Measurements from ENCODE around the gene ADAMTS2. TPM values are rescaled to one million over a fixed set of nuclear protein-coding genes. Genes with fewer than 3 reads are reported as not detected.

Gene ADAMTS2
- total RNA-seq, 1 donor from 2014 or later: 18.8 TPM

DNA sequence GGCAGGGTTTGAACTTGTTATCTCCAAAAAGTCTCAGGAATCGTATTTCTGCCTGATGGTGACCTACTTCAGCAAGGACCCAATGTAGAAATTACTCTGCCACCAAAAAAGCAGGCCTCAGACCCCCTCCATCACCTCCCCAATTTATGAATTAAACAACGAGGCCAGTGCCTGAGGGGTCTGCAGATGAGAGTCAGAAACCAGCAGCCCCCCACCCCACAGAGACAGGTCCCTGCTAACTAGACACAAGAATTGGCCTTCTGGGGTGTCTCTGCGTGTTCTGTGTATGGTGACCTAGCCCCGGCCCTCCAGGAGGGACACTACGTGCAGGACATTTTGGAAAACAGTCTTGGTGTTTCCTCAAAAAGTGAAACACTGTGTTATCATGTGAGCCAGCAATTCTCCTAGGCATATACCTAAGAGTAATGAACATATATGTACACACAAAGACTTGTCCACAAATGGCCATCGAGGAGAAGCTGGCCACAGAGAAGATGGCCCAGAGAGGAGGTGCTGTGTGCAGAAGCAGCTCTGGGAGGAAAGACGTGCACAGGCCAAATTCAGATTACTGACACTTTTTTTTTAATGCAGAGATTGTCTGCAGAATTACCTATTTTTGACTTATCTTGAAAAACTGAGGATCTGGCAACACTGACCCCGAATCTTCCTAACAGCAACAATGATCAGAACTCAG lies 93.8 kb downstream of the ADAMTS2 start:
- no peaks in the 10 kb centered on the region for H3K36me3 ChIP-seq (ENCODE audit: insufficient read depth, low read length)
- no peaks in the 10 kb centered on the region for H3K4me1 Mint-ChIP-seq (ENCODE audit: low read depth, unreplicated experiment)
- no peak overlapping the region for H3K27ac Mint-ChIP-seq (ENCODE audit: unreplicated experiment)
- H3K27ac ChIP-seq (ENCODE audit: low read depth, low read length): no peak overlapping the region
- FAIRE-seq (no peak), DNase-seq (ENCODE audit: low read depth) (no peak)
- no peaks in the 10 kb centered on the region for H3K27me3 Mint-ChIP-seq (ENCODE audit: low read depth, unreplicated experiment)
- H2AFZ ChIP-seq (ENCODE audit: low read depth, low read length): no peak overlapping the region
- H3K9ac ChIP-seq (ENCODE audit: low read length): no peak overlapping the region
- no peak overlapping the region for H3K4me2 ChIP-seq (ENCODE audit: low read length)
- H3K27me3 ChIP-seq (ENCODE audit: insufficient read depth, low read length): no peaks in the 10 kb centered on the region
- H4K20me1 ChIP-seq (ENCODE audit: insufficient read depth, low read length): no peaks in the 10 kb centered on the region
- peaks cover 8% of the 10 kb centered on the region for H3K36me3 Mint-ChIP-seq (ENCODE audit: low read depth, unreplicated experiment)
- H3K9me3 ChIP-seq (ENCODE audit: insufficient read depth, low read depth, low read length): no peaks in the 10 kb centered on the region
- peaks cover 7% of the 10 kb centered on the region for H3K9me3 Mint-ChIP-seq (ENCODE audit: unreplicated experiment)
- no peaks in the 10 kb centered on the region for H3K79me2 ChIP-seq (ENCODE audit: insufficient read depth, low read length)
- TF ChIP-seq EZH2 (IDR thresholded peaks at IDR 0.05; ENCODE audit: insufficient read depth, low read length): no peak
- TF ChIP-seq, protein P1, sequence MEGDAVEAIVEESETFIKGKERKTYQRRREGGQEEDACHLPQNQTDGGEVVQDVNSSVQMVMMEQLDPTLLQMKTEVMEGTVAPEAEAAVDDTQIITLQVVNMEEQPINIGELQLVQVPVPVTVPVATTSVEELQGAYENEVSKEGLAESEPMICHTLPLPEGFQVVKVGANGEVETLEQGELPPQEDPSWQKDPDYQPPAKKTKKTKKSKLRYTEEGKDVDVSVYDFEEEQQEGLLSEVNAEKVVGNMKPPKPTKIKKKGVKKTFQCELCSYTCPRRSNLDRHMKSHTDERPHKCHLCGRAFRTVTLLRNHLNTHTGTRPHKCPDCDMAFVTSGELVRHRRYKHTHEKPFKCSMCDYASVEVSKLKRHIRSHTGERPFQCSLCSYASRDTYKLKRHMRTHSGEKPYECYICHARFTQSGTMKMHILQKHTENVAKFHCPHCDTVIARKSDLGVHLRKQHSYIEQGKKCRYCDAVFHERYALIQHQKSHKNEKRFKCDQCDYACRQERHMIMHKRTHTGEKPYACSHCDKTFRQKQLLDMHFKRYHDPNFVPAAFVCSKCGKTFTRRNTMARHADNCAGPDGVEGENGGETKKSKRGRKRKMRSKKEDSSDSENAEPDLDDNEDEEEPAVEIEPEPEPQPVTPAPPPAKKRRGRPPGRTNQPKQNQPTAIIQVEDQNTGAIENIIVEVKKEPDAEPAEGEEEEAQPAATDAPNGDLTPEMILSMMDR (IDR thresholded peaks at IDR 0.05; ENCODE audit: insufficient read depth, low read depth, low read length): no peak
- no peak overlapping the region for H3K4me3 ChIP-seq (ENCODE audit: insufficient read depth, low read depth, low read length)
- no peak overlapping the region for H3K4me3 Mint-ChIP-seq (ENCODE audit: unreplicated experiment)
- no peaks in the 10 kb centered on the region for H3K4me1 ChIP-seq (ENCODE audit: insufficient read depth, low read length)

DNA sequence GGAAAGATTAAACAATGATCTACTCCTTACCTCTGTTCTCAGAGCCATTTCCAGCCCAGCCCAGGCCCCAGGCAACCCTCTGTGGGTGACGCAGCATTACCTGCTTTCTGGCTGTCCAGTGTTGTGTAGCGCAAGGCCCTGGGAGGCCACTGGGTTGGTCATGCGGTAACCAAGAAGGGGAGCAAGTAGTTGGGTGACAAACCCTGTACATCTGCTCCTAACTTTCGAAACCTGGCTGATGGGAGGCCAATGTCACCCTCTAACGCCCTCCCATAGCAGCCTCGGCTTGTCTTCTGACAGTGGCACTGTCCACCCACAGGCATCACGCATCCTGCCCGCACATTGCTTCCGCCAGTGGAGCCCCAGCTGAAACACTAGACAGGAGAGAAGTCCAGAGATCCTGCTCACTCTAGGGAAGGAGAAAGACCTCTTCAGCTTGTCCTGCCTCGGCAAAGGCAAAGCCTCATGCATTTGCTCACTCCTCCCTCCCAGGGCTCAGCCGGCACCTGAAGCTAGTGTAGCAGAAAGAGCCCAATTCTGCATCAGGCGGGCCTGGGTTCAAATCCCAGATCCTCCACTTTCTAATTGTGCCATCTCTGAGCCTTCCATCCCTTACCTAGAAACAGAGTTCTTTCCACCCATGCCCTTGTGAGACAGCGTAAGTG lies 94.6 kb downstream of the ADAMTS2 start:
- FAIRE-seq: no peak
- H3K36me3 ChIP-seq (ENCODE audit: insufficient read depth, low read length): no peaks in the 10 kb centered on the region

More for the DNA sequence above, 94.6 kb downstream of the ADAMTS2 start:
- Mint-ChIP-seq H3K9me3 (ENCODE audit: unreplicated experiment) (peaks cover 7% of the 10 kb centered on the region), H3K27me3 (ENCODE audit: low read depth, unreplicated experiment) (no peaks in the 10 kb centered on the region), H3K36me3 (ENCODE audit: low read depth, unreplicated experiment) (peaks cover 6% of the 10 kb centered on the region), H3K4me1 (ENCODE audit: low read depth, unreplicated experiment) (no peaks in the 10 kb centered on the region), H3K27ac (ENCODE audit: unreplicated experiment) (no peak overlapping the region), H3K4me3 (ENCODE audit: unreplicated experiment) (no peak overlapping the region)
- H3K4me1 ChIP-seq (ENCODE audit: insufficient read depth, low read length): no peaks in the 10 kb centered on the region
- TF ChIP-seq EZH2 (IDR thresholded peaks at IDR 0.05; ENCODE audit: insufficient read depth, low read length): no peak
- TF ChIP-seq, protein P1 (IDR thresholded peaks at IDR 0.05; ENCODE audit: insufficient read depth, low read depth, low read length): no peak
- no peaks in the 10 kb centered on the region for H3K27me3 ChIP-seq (ENCODE audit: insufficient read depth, low read length)
- H2AFZ ChIP-seq (ENCODE audit: low read depth, low read length): no peak overlapping the region
- no peaks in the 10 kb centered on the region for H3K79me2 ChIP-seq (ENCODE audit: insufficient read depth, low read length)
- DNase-seq (ENCODE audit: low read depth): no peak
- no peak overlapping the region for H3K4me2 ChIP-seq (ENCODE audit: low read length)
- no peaks in the 10 kb centered on the region for H4K20me1 ChIP-seq (ENCODE audit: insufficient read depth, low read length)
- H3K9ac ChIP-seq (ENCODE audit: low read length): no peak overlapping the region
- H3K9me3 ChIP-seq (ENCODE audit: insufficient read depth, low read depth, low read length): no peaks in the 10 kb centered on the region
- H3K27ac ChIP-seq (ENCODE audit: low read depth, low read length): no peak overlapping the region
- no peak overlapping the region for H3K4me3 ChIP-seq (ENCODE audit: insufficient read depth, low read depth, low read length)

Measured in astrocyte (in vitro differentiated cells and primary cell).